Limb (tissue), 2 donors: ENCODE results near the gene MYLK.

Source experiments
- DNase-seq, 2 donors: peaks; one replicate each; pipeline ENCODE4 v3.0.0-alpha.2; 2016; ENCODE audit errors: extremely low spot score in 2 of 2

MYLK gene

DNA sequence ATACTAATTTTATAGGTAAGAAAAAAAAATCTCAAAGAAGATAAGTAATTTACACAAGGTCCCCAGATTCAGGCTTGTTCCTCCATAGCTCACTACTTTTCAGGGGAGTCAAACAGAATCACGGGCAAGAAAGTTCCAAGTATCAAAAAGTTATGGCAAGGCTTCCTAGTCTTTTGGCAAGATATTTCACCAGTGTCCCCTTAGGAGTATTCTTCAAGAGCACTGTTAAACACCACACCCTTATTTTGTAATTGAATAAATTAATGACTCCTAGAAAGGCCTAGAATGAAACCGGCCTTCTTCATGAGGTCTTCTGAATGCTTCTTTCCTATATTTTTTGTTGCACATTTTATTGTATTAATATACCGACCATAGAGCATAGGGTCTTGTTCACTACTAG lies 109.7 kb downstream of the MYLK start:
- DNase-seq = no peak

DNA sequence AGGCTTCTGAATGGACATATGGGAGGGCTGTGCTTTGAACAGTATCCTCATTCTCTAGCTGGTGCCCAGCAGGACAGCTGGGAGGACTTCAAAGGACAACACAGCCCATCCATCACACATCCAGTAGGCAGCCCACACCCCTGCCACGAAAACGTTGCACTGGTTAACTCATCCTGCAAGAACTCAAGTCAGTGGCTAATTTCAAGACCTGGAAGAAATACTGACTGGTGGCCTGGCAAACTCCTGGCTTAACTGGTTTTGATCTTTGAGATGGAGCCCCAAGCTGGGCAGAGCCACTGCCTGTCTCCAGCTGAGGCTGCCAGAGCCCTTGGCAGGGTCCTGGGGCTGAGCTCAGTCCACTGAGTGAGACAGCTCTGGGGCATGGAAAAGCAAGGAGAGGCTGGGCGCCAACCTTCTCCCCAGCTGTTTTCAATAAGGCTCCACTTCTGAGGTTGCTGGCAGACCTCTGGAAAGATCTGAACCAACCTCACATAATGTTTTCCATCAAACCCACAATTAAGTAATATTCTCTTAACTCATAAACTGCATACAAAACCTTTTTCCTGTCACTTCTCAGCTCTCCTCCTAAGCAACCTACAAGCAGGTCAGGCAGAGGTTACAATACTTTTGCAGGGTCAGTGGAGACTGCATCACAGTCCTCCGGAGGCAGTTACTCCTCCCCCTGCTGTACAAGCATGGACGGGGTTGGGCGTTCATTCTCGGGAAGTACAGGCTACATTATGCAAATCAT lies 110.3 kb downstream of the MYLK start:
- DNase-seq = peak; percentile 60 to 62

DNA sequence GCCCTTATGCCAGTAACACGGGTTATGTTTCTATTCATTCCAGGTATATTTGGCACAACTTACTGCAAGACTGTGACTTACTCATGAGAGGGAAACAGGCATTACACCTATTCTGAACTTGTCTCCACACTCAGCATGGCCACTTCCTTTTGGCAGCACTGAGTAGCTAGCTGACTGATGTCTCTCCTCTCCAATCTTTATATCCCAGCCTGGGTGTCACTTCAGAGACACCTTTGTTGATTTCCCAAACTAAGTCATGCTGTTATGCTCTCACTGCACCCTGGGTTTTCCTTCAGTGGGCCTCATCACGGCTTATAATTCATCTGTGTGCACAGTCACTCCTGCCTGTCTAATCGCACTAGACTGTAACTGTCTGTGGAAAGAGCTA lies 114.8 kb downstream of the MYLK start:
- DNase-seq = no peak

DNA sequence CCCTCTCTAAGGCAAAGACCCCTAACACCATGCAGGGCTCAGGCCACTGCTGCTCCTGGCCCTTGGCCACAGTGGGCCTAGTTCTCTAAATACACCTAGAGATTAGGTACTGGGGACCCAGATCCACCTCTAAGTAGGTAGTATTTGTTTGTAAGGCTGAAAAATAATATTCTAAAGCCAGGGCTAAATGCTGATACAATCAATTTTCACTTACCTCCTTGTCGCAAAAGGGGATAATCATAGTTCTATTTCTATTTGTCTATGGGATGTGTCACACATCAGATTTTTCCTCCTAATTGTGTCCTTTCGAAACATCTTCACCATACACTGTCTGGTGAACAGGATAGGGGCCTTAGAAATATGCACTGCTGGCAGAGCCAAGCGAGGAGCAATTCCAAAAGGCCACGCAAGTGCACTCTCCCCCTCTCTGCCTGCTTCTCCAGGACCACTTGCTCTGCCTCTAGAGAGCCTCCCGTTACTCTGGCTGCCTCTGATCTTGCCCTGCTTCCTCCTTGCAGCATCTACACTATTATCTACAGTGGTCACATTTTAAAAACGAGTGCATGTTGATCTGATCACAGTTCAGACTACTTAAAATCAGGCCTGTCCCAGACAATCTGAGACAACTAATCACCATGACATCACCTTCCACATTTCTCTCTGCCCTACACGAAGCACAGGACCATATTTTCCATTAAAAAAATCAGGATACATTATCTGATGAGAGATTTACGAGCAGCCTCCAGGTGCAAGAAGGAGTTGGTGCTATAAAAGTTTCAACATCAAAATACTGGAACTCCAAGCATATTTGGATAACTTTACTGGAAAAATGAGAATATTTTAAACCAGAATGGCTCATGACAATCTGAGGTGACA lies 115.4 kb downstream of the MYLK start:
- DNase-seq = no peak

DNA sequence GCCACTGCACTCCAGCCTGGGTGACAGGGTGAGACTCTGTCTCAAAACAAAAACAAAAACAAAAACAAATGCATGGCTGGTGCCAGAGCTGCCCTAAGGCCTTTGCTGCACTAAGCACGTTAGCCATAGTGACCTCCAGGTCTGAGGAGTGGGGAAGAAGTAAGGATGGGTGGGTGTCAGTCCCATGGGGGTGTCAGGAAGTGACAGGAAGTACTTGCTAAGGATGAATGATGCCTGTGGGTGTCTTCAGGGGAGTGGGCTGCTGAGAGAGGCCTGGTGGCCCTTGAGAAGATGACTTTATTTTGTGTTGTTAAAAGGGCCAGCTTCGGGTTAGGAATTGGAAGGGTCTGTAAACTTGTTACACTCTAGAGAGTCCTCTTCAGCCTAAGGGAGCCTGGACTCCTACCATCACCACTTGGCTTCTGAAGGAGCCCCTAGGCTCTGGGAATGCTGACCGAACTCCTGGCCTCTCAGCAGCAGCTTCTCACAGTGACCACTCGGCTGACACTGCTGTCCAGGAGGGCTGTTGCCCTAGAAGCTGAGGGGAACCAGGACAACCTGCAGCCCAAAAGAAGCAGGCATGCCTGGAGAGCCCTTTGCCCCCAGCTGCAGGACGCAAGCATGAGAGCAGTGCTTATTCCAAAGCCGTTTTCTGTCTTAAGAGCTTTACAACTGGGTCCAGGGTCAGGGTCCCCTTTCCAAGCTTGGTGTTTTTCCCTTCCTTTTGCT lies 116.4 kb downstream of the MYLK start:
- no peak for DNase-seq

DNA sequence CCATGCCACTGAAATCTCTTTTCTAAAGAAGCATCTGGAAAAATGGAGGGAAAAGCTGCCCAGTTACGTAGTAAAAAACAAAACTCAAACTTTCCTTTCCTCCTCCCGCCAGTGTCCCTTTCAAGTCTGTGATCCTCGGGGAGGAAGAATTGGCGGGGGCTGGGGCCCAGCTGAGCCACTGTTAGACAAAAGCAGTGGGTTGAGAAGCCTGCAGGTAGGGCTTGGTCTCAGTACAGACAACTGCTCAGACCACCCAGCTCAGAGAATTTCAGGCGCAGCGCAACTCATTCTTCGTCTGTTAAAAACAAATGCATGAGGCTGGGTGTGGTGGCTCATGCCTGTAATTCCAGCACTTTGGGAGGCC lies 117.1 kb downstream of the MYLK start:
- DNase-seq = no peak

DNA sequence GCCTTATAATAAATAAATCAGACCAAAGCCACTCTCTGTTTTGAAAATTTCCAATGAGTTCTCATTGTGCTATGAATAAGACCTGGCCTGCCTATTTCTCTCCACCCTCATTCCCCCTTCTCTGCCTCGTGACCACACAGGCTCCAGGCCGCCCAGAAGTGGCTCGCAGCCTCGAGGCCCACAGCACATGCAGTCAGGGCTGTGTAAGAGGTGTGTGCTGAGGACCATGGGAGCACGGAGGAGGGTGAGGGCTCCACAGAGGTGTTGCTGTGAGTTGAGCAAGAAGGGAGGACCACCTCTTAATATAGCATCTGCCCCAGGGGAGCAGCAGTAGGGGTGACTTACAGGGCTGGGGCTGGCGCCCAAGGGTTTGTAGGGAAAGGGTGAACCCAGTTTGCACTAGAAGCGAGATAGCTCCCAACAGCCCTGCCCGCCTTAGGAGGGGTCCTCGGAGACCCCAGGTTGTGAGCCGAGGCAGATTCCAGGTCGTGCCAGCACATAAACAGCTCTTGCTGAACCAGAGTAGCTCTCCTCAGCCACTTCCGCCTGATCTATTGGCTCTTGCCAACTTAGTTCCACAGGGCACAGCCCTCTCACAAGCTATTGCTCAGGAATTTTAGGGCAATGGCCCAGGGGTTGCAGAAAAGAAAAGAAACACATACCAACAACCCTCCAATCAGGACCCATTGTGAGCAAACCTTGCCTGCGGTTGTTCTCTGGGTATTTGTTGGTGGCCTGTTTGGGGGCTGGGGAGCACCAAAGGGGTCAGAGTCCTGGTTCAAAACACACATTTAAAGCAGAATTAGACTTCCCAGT lies 117.7 kb downstream of the MYLK start:
- no peak for DNase-seq

DNA sequence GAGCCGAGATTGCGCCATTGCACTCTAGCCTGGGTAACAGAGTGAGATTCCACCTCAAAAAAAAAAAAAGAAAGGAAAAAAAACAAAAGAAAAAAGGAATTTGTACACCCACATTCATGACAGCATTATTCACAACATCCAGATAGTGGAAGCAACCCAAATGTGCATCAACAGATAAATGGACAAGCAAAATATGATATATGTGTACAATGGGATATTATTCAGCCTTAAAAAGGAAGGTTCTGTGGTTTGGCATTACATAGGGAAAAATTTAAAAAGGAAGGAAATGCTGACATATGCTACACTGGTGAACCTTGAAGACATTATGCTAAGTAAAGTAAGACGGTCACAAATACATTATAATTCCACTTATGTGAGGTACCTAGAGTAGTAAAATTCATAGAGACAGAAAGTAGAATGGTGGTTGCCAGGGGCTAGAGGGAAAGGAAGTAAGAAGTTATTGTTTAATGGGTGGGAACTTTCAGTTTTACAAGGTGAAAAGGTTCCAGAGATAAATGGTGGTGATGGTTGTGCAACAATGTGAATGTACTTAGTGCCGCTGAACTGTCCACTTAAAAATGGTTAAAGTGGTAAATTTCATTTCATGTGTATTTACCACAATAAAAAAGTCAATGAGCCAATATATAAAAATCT lies 118.5 kb downstream of the MYLK start:
- no peak for DNase-seq

DNA sequence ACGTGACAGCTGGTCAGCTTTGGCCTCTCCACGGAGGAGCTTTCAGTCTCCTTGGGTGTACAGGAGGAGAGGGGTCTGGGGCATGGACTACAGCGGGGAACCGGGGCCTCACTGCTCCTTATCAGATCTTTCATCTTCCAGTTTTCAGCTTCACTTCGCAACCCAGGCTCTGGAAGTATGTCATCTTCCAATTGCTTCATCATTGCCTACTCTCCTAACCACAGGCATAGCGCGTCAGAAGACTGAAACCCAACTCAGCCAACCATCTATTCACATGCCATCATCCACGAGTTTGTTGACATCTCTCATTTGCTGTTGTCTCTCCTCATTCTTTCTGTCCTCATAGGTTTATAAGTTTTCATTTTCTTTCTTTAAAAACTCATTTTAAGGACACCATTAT lies 119.5 kb downstream of the MYLK start:
- DNase-seq = no peak

DNA sequence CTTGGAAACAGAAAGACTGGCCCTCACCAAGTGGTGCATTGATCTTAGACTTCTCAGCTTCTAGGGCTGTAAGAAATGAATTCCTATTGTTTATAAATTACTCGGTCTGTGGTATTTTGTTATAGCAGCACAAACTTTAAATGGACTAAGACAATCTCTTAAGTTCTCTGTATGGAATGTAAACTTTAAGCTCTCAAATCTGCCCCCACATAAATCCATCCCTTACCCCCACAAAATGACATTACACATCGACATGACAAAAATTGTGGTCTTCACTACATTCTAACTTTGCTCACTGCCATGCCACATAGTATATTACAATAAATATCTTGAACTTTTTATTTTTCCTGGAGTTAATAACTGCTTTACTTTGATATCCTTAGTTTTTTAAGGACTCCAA lies 121.3 kb downstream of the MYLK start:
- no peak for DNase-seq

DNA sequence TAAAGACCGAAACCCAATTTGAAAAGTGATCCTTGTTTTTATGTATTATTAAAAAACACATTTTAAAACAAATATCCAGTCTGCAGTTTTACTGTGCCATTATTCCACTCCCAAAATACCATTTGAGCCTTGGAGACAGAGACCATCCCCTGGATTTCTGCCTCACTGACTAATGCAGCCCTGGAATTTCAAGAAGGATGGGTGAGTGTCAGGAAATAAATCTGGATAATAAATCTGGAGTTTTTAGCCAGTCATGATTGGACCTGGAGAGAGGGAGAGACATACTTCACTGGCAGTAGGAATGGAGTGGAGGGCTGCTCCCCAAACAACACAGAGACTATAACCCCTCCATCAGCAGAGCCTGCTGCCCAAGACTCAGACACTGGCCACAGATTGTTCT lies 123.3 kb downstream of the MYLK start:
- DNase-seq = no peak

DNA sequence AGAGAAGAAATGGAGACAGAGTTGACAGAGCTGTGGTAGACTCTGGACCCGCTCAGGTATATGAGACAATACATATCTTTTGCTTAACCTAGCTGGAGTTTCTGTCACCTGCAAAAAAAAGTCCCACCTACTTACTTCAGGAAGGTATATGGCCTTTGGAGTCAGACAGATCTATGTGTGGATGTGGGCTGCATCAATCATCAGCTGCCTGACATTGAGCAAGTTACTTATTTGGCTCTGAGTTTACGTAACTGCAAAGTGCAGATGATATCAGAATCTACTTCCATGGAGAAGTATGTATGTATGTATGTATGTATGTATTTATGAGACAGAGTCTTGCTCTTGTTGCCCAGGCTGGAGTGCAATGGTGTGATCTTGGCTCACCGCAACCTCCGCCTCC lies 124.3 kb downstream of the MYLK start:
- DNase-seq = no peak

DNA sequence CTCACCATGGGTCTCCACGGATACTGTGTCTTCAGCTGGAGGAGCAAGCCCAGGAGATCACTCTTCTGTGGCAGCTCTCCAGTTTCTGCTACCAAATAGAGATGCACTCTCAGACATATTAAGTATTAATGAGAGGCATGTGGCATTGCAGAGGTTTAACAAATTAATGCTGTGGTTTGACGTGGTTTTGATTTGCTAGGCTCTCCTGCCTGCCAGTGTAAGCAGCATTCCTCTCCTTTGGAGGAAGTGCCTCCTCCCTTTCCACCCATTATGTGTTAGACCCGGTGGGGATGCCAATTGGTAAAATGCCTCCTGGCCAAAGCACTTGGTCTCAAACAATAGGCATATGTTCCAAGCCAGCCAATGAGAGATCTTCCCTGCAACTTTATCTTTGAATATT lies 124.8 kb downstream of the MYLK start:
- no peak for DNase-seq

DNA sequence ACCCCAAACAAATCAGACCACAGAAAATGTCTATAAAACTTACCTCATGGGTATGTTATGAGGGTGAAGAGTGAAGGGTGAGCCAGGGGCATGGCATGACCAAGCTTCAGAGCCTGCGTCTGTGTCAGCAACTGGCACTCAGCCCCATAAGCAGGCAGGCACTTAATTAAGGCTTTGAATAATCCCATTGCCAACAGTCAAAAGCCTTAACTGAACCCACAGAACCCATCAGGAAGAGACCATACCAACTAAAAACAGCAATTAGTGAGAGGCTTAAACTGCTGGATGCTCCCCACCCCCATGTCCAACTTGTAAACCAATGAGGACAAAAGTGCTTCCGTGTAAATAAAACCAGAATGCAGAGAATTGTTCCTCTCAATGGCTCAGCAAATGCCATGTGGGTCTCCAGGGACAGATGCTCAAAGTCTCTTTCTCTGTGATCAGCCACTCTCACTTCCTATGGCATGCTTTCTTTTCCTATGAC lies 126.0 kb downstream of the MYLK start:
- no peak for DNase-seq

DNA sequence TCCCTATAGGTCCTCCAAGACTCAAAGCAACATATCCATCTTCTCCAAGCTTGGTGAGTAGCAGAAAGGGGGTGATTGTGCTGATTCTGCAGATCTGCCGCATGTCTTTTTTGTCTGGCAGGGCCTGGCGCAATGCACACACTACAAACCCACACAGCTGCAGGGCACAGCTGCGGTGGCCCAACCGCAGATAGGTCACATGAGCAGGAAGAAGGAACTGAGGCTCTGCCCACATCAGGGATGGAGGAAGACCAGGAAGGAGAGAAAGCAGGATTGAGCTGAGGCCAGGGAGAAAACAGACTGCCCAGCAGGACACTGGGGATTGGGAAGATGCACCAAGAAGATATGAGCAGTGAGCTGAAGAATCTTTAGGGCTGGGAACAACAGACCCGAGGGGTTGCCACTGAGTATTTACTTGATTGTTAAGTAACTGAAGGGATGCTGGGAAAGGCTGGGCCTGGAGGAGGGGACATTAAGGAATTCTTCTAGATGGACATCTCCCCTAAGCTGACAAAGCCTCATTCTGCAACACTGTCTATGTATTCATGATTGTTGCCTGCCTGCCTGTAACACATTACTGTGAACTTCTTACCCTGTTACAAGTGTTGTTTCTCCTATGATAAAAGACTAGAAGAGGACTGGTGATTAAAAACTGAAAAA lies 126.7 kb downstream of the MYLK start:
- DNase-seq = no peak

DNA sequence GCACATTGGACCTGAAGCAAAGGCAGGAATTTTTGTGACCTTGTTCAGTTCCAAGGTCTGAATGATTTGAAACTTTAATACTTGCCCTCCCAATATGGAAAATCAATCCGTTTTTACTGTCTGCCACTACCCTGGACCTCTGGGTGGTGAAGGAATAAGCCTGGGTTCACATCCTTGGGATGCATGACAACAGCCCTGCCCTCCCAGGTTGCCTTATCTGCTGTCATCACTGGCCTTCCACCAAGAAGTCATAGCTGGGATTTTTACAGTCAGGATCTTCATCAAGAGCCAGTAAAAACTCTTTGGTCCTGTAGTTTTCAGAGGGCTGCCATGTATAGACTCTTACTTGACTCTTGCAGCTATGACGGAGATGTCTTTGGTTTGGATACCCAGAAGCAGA lies 128.6 kb downstream of the MYLK start:
- DNase-seq = no peak

DNA sequence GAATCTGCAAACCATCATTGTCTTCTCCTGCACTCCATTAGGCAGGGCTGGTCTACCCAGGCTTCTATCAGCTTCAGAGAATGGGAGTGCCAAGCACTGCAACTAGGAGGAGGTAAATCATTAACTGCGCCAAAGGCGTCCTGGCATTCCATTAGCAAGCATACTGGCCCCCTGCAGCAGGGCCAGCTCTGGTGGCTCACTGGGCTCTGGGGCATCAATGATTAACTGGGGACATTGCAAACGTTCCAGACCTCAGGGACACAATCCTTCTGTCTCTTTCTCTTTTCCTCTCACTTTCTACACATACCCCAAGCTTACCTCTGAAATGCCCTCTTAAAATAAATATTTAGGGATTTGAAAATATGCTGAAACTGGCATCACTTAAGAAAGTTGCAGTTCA lies 129.0 kb downstream of the MYLK start:
- no peak for DNase-seq

DNA sequence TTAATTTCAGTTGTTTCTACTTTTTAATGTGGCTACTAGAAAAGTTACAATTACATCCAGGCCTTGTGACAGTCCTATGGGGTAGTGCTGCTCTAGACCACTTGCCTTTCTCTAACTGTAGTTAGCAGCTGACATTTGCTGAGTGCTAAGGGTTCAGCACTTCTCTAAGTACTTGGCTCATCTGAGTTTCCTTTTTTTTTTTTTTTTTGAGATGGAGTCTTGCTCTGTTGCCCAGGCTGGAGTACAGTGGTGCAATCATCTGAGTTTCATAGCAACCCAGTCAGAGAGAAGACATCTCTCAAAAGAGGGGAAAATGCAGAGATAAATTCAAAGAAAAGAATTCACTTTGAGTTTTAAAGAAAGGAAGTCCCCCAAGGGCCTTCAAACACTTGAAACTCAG lies 130.8 kb downstream of the MYLK start:
- no peak for DNase-seq

DNA sequence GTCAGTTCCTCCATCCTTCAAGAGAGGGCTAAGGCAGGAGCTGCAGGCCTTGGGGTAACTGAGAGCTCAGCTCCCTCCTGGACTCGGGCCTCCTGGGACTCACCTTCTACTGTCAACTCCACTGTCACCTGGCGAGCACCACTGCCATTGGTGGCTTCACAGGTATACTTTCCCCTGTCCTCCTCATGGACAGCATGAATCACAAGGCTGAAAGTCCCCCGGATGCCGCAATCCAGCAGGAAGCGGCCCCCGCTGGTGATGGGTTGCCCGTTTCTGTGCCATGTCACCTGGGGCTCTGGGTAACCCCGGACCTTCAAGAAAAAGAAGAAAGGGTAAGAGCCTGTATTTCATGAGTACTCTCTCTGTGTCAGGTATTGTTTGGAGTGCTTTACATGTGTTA lies 131.9 kb downstream of the MYLK start:
- DNase-seq = no peak

DNA sequence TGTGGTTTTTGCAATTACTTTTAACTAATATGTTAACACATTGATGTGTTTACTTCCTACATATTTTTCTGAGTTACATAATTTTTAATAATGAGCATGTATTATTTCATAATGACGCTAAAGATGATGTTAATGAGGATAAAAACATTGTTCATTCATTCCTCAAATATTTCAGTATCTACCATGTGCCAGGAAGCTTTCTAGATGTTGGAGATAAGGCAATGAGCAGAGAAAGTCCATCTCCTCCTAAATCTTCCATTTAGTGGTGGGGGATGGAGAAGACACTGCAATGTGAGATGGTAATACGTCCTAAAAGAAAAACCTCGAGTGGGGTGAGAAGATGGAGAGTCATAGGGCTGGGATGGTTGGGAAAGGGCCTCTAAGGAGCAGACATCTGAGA lies 132.7 kb downstream of the MYLK start:
- DNase-seq = no peak
